Measurements from ENCODE around the gene CRABP2.

CRABP2 gene

GRCh38 chr1:156705321-156705917, at the start of gene CRABP2:
Gene CRABP2 (minus strand): TSS chr1:156705583. CDS start chr1:156705446, 137 bp downstream.
- Mint-ChIP-seq H3K27ac (peak within 1 kb of the TSS; percentile 65), H3K36me3 (no peaks in the 10 kb centered on the region), H3K9me3 (no peaks in the 10 kb centered on the region), H3K27me3 (peaks cover 44% of the 10 kb centered on the region), H3K4me3 (peak within 1 kb of the TSS; percentile 89), H3K4me1 (peaks cover 29% of the 10 kb centered on the region)
- peak; percentile 39 for ATAC-seq

- no peak overlapping the region for H3K4me3 Mint-ChIP-seq
- H3K4me1 Mint-ChIP-seq: peaks cover 39% of the 10 kb centered on the region
- no peaks in the 10 kb centered on the region for H3K27me3 Mint-ChIP-seq
- H3K9me3 Mint-ChIP-seq: no peaks in the 10 kb centered on the region
- no peak overlapping the region for H3K27ac Mint-ChIP-seq
- H3K36me3 Mint-ChIP-seq: peaks cover 5% of the 10 kb centered on the region
- no peak for ATAC-seq
Observed at GRCh38 chr1:156754219-156754618, 48.8 kb upstream of the CRABP2 start.

GRCh38 chr1:156752843-156753482, 47.6 kb upstream of the CRABP2 start:
- peak overlapping the region; percentile 93 for H3K27ac Mint-ChIP-seq
- no peak for ATAC-seq
- peaks cover 5% of the 10 kb centered on the region for H3K36me3 Mint-ChIP-seq
- peaks cover 51% of the 10 kb centered on the region for H3K4me1 Mint-ChIP-seq
- H3K4me3 Mint-ChIP-seq: peak overlapping the region; percentile 85
- no peaks in the 10 kb centered on the region for H3K27me3 Mint-ChIP-seq
- H3K9me3 Mint-ChIP-seq: no peaks in the 10 kb centered on the region

GRCh38 chr1:156751757-156752481, 46.5 kb upstream of the CRABP2 start:
- H3K36me3 Mint-ChIP-seq: peaks cover 5% of the 10 kb centered on the region
- H3K9me3 Mint-ChIP-seq: no peaks in the 10 kb centered on the region
- H3K4me1 Mint-ChIP-seq: peaks cover 60% of the 10 kb centered on the region
- peak overlapping the region; percentile 85 for H3K4me3 Mint-ChIP-seq
- no peaks in the 10 kb centered on the region for H3K27me3 Mint-ChIP-seq
- peak; percentile 91 for ATAC-seq
- peak overlapping the region; percentile 93 for H3K27ac Mint-ChIP-seq

- H3K27ac Mint-ChIP-seq: peak within 1 kb of the TSS; percentile 93
- H3K27me3 Mint-ChIP-seq: no peaks in the 10 kb centered on the region
- peaks cover 65% of the 10 kb centered on the region for H3K4me1 Mint-ChIP-seq
Observed at GRCh38 chr1:156751451-156751756, 46.0 kb upstream of the CRABP2 start, which contains the start of gene HDGF. Gene HDGF (minus strand): TSS chr1:156751675. CDS start chr1:156751429, 246 bp downstream.

GRCh38 chr1:156750711-156751450, 45.5 kb upstream of the CRABP2 start:
- Mint-ChIP-seq H3K36me3 (peaks cover 9% of the 10 kb centered on the region), H3K27me3 (no peaks in the 10 kb centered on the region), H3K4me1 (peaks cover 71% of the 10 kb centered on the region), H3K9me3 (no peaks in the 10 kb centered on the region), H3K4me3 (peak overlapping the region; percentile 85), H3K27ac (peak overlapping the region; percentile 93)
- peak; percentile 58 for ATAC-seq

More at GRCh38 chr1:156751451-156751756, 46.0 kb upstream of the CRABP2 start, which contains the start of gene HDGF:
- Mint-ChIP-seq H3K4me3 (peak within 1 kb of the TSS; percentile 85), H3K36me3 (peaks cover 5% of the 10 kb centered on the region), H3K9me3 (no peaks in the 10 kb centered on the region)
- ATAC-seq: no peak

- Mint-ChIP-seq H3K4me1 (peaks cover 72% of the 10 kb centered on the region), H3K27ac (peak overlapping the region; percentile 93), H3K36me3 (peaks cover 15% of the 10 kb centered on the region), H3K4me3 (peak overlapping the region; percentile 85), H3K27me3 (no peaks in the 10 kb centered on the region), H3K9me3 (no peaks in the 10 kb centered on the region)
- no peak for ATAC-seq
Observed at GRCh38 chr1:156750191-156750672, 44.8 kb upstream of the CRABP2 start.

- peak overlapping the region; percentile 93 for H3K27ac Mint-ChIP-seq
- ATAC-seq: no peak
- H3K4me1 Mint-ChIP-seq: peaks cover 70% of the 10 kb centered on the region
- H3K36me3 Mint-ChIP-seq: peaks cover 16% of the 10 kb centered on the region
- H3K9me3 Mint-ChIP-seq: no peaks in the 10 kb centered on the region
- no peaks in the 10 kb centered on the region for H3K27me3 Mint-ChIP-seq
- peak overlapping the region; percentile 85 for H3K4me3 Mint-ChIP-seq
Observed at GRCh38 chr1:156749419-156750118, 44.2 kb upstream of the CRABP2 start.

GRCh38 chr1:156748670-156749418, 43.5 kb upstream of the CRABP2 start:
- H3K27ac Mint-ChIP-seq: peak overlapping the region; percentile 93
- no peaks in the 10 kb centered on the region for H3K9me3 Mint-ChIP-seq
- no peaks in the 10 kb centered on the region for H3K27me3 Mint-ChIP-seq
- peaks cover 73% of the 10 kb centered on the region for H3K4me1 Mint-ChIP-seq
- H3K4me3 Mint-ChIP-seq: peak overlapping the region; percentile 85
- peaks cover 23% of the 10 kb centered on the region for H3K36me3 Mint-ChIP-seq
- no peak for ATAC-seq

- peak overlapping the region; percentile 85 for H3K4me3 Mint-ChIP-seq
- peak overlapping the region; percentile 93 for H3K27ac Mint-ChIP-seq
- peaks cover 73% of the 10 kb centered on the region for H3K4me1 Mint-ChIP-seq
- ATAC-seq: no peak
- H3K36me3 Mint-ChIP-seq: peaks cover 31% of the 10 kb centered on the region
- H3K9me3 Mint-ChIP-seq: no peaks in the 10 kb centered on the region
- no peaks in the 10 kb centered on the region for H3K27me3 Mint-ChIP-seq
Observed at GRCh38 chr1:156747742-156748669, 42.6 kb upstream of the CRABP2 start.

GRCh38 chr1:156746728-156747631, 41.6 kb upstream of the CRABP2 start:
- ATAC-seq: peak; percentile 39
- H3K4me3 Mint-ChIP-seq: peak overlapping the region; percentile 85

GRCh38 chr1:156746406-156746727, 41.0 kb upstream of the CRABP2 start:
- peak overlapping the region; percentile 83 for H3K4me3 Mint-ChIP-seq
- H3K9me3 Mint-ChIP-seq: no peaks in the 10 kb centered on the region
- H3K4me1 Mint-ChIP-seq: peaks cover 75% of the 10 kb centered on the region
- peaks cover 48% of the 10 kb centered on the region for H3K36me3 Mint-ChIP-seq
- peak overlapping the region; percentile 93 for H3K27ac Mint-ChIP-seq
- ATAC-seq: no peak
- H3K27me3 Mint-ChIP-seq: no peaks in the 10 kb centered on the region

More at GRCh38 chr1:156746728-156747631, 41.6 kb upstream of the CRABP2 start:
- no peaks in the 10 kb centered on the region for H3K9me3 Mint-ChIP-seq
- H3K27ac Mint-ChIP-seq: peak overlapping the region; percentile 93
- peaks cover 42% of the 10 kb centered on the region for H3K36me3 Mint-ChIP-seq
- H3K27me3 Mint-ChIP-seq: no peaks in the 10 kb centered on the region
- peaks cover 69% of the 10 kb centered on the region for H3K4me1 Mint-ChIP-seq
